Measurements from ENCODE around the gene JARID2.

Gene JARID2

GRCh38 chr6:15513131-15513771 lies 267.4 kb downstream of the JARID2 start:
- no peak for DNase-seq

- no peak for DNase-seq
These were observed 268.2 kb downstream of the JARID2 start for GRCh38 chr6:15513801-15514711.

- no peak for DNase-seq
These were observed 269.4 kb downstream of the JARID2 start for GRCh38 chr6:15515226-15515625.

GRCh38 chr6:15515660-15516375 lies 269.9 kb downstream of the JARID2 start:
- no peak for DNase-seq

GRCh38 chr6:15516378-15516777 lies 270.5 kb downstream of the JARID2 start:
- DNase-seq, result no peak

- no peak for DNase-seq
These were observed 271.2 kb downstream of the JARID2 start for GRCh38 chr6:15516923-15517560.

- no peak for DNase-seq
These were observed 271.7 kb downstream of the JARID2 start for GRCh38 chr6:15517600-15517999.

- DNase-seq, result no peak
These were observed 272.2 kb downstream of the JARID2 start for GRCh38 chr6:15518057-15518456.

- DNase-seq, result no peak
These were observed 273.0 kb downstream of the JARID2 start for GRCh38 chr6:15518878-15519277.

GRCh38 chr6:15519681-15520080 lies 273.8 kb downstream of the JARID2 start:
- no peak for DNase-seq

GRCh38 chr6:15520626-15521203 lies 274.8 kb downstream of the JARID2 start:
- DNase-seq, result no peak

- no peak for DNase-seq
These were observed 275.7 kb downstream of the JARID2 start for GRCh38 chr6:15521582-15521981.

GRCh38 chr6:15522026-15522425 lies 276.2 kb downstream of the JARID2 start:
- no peak for DNase-seq

- no peak for DNase-seq
These were observed 276.6 kb downstream of the JARID2 start for GRCh38 chr6:15522427-15522826.

- DNase-seq, result no peak
These were observed 277.1 kb downstream of the JARID2 start for GRCh38 chr6:15522856-15523529.

- DNase-seq, result no peak
These were observed 278.1 kb downstream of the JARID2 start for GRCh38 chr6:15523679-15524630.

- no peak for DNase-seq
These were observed 279.1 kb downstream of the JARID2 start for GRCh38 chr6:15524861-15525401.

- DNase-seq, result no peak
These were observed 280.4 kb downstream of the JARID2 start for GRCh38 chr6:15526212-15526701.

GRCh38 chr6:15527838-15528617 lies 282.2 kb downstream of the JARID2 start:
- DNase-seq, result no peak

GRCh38 chr6:15528870-15529269 lies 283.0 kb downstream of the JARID2 start:
- DNase-seq, result no peak

All from fibroblast of upper back skin (primary cell).